HL-60/S4 treated with retinoic acid at 250 ng/mL for 4 days and 3 days (cell line): ENCODE results near the gene TMEM163.
"Not testable (repeated sequence)": the region's sequence is repeated elsewhere in the genome, so short reads cannot be mapped to it uniquely, and the experiment has no call there.

Experiments used
- in situ Hi-C: fragments of 300-500 bp; cut with MboI; formaldehyde crosslinking; loops from 2 replicates; pipeline ENCODE4 v1.7.0; 2022; ENCODE audit warnings: low sequenced_read_pairs

TMEM163 gene

DNA sequence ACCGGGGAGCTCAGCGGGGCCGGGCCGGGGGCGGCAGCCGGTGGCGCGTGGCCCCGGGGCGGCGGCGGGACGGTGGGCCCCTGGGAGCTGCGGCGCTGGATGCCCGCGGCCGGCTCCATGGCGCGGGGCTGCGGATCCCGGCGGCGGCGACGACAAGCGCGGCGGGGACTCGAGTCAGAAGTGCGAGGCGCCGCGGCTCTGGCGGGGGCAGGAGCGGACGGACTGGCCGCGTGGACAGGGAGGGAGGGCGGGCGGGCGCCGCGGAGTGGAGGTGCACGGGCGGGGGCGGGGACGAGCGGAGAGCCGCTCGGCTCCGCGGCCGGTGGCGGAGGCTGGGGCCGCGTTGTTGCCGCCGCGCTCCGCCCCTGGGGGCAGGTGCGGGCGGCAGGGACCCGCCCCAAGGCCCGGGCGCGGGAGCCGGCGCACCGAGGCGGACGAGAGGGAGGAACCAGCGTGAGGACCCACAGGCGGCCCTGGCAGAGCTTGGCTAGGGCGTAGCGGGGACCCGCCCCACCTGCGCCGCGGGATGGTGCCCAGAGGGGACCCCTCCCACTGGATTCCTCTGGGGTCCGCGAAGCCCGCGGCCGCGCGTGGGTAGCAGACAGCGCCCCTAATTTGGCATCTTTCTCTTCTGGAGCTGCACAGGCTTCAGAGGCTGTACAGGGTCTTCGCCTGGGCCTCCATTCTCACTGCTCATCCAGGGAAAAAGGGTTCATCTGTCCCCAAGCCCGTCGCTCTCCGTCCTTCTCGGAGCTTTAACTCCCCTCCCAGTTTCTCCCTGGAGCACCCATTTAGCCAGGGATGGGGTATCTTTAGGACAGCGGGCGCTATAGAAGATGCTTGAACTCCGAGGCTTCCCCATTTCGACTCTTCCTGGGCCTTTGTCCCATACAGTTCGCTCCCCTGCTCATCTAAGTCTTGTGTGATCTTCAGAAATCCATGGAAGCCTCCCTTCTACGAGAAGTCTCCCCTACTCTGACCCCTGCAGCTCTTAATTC lies at the start of gene TMEM163:
TSS of gene TMEM163 (minus strand) at position 184 of the 998 bp plus-strand sequence.
- in situ Hi-C loops: no loop called here

DNA sequence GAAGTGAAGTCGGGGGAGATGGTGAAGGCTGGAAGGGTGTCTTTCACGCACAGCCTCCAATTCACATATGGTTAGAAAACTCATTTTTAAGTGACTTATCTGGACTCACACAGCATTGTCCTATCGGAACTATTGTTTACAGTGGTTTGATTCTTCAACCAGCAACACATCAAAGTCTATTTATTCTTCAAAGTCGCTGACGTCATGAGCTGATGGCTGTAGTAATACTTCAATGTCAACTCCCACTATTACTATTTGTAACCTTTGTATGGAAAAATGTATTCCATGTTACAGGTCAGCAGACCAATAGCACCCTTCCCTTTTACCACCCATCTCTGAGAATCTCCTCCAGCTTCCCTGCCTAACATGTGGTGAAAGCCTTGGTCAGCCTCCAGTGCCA lies 47.8 kb upstream of the TMEM163 start:
- in situ Hi-C loops: no loop called here

DNA sequence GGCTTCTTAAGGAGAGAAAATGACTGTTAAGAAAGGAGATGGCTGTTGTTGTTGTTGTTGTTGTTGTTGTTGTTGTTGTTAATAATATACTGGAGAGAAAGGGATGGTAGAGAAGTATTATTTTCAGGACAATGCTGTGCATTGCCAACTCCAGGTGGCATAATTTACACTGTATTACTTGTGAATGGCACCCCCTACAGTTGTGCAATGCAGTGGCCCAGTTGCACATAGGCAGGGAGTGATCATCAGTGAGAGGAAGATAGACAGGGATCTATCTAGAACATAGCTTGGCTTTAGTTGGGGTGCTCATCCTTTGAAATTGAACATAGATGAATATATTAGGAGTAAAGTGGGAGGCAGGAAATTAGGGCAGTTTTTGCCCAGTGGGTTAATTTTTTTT lies 47.2 kb upstream of the TMEM163 start:
- in situ Hi-C loops: no loop called here

DNA sequence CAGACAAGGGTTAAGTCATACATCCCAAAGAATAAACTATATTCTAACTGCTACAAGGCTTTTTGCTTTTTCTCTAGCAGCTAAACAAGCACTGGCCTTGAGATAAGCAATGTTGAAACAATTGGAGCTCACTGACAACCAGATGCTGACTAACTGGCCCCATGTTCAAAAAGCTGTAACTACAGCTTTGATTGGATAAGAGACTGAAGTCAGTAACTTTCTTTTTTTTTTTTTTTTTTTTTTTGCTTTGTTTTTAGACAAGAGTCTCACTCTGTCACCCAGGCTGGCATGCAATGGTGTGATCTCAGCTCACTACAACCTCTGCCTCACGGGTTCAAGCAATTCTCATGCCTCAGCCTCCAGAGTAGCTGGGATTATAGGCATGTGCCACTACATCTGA lies 45.4 kb upstream of the TMEM163 start:
- in situ Hi-C loops: no loop called here

DNA sequence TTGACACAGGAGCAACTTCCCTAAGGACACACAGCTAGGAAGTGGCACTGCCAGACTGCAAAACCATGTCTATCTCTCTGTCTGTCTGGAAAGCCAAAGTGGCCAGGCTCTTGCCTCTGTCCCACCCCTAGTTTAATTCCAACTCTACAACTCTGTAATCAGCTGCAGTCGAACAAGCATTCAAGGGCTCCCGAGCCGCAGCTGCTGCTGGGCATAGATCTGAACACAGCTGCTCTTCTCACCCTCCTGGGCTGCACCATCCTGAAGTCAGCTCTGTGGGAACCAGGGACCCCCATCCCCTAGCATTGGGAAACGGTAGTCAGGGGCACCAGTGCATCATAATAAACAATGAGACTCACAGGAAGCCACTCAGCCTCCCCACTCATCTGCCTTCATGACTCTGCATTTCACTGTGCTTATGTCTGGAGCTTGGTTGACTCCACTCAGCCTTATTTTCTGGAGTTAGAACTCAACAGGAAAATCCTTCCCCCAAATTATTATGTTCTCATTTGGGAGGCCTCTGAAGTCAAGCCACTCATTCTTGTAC lies 44.4 kb upstream of the TMEM163 start:
- in situ Hi-C loops: no loop called here

DNA sequence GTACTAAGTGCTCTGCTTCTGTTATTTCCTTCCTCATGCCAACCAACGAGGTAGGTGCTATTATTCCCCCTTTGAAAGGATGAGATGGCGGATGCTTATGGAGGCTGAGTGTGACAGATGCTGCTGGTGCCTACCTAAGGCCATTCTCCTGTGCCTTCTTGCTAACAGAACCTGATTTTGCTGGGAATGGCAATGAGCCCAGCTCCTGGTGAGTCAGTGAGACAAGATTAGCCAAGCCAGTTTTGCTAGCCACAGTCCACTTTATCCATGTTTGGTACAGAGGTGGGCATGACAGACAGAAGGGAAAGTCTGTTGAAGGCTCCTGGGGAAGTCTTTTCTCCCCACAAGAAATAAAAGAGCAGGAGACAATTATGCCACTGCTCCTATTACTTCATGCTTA lies 43.7 kb upstream of the TMEM163 start:
- in situ Hi-C loops: no loop called here

DNA sequence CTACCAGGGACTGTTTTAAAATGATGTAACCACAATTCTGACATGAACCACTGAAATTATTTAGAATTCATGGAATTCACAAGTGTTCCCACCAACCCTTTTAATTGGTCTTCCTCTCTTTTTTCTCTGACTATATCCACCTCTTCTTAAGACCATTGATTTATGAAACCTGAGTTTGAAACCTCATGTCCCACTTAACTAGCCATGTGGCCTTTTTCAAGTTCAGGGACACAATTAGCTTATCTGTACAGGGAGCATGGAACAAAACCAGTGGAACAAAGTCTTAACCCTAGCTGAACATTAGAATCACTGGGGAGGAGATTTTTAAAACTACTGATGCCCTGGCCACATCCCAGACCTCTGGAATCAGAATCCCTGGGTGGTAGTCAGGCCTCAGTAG lies 41.6 kb upstream of the TMEM163 start:
- in situ Hi-C loops: no loop called here

DNA sequence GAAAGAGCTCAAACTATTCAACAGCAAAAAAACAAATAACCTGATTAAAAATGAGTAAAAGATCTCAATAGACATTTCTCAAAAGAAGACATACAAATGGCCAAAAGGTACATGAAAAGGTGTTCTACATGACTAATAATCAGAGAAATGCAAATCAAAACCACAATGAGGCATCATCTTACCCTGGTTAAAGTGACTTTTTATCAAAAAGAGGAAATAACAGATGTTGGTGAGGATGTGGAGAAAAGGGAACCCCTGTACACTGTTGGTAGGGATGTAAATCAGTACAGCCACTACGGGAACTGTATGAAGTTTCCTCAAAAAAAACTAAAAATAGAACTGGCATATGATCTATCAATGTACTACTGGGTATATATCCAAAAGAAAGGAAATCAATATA lies 39.8 kb upstream of the TMEM163 start:
- in situ Hi-C loops: no loop called here

DNA sequence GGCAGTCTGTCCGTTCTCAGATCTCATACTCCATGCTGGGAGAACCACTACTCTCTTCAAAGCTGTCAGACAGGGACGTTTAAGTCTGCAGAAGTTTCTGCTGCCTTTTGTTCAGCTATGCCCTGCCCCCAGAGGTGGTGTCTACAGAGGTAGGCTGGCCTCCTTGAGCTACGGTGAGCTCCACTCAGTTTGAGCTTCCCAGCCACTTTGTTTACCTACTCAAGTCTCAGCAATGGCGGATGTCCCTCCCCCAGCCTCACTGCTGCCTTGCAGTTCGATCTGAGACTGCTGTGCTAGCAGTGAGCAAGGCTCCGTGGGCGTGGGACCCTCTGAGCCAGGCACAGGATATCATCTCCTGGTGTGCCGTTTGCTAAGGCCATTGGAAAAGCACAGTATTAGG lies 33.2 kb upstream of the TMEM163 start:
- in situ Hi-C loops: not testable (repeated sequence)

DNA sequence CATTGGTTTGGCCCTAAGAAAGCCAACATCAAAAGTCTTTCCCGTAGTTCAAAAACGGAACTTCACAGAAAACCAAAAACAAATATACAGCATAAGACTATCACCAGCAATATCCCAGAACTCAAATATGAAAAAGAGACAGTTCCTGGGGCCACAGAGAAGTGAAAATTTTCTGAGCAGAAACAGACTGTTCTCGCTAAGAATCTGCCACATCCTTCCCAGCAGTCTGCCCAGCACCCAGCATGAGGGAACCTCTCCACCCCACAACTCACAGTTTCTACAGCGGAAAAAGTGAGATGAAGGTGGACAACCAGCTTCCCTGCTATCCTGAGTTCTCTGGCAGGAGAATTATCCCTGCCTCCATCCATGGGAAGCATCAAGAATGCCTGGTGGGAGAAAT lies 26.7 kb upstream of the TMEM163 start:
- in situ Hi-C loops: no loop called here

DNA sequence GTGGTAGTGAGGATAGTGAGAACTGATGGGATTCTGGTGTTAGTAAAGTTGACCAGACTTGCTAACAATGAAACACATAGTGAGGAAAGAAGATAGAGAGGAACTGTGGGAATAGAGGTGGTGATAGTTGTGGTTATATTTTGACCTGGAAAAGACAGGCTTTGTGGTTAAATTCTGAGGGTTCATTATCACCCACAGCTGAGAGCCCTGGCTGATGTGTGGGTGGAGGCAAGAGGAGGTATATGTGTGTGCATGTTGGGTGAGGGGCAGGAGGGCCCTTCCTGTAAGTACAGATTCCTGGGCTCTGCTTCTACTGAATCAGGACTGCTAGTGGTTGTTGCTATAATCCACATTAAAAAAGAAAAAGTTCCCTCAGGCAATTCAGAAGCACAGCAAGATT lies 26.2 kb upstream of the TMEM163 start:
- in situ Hi-C loops: no loop called here

DNA sequence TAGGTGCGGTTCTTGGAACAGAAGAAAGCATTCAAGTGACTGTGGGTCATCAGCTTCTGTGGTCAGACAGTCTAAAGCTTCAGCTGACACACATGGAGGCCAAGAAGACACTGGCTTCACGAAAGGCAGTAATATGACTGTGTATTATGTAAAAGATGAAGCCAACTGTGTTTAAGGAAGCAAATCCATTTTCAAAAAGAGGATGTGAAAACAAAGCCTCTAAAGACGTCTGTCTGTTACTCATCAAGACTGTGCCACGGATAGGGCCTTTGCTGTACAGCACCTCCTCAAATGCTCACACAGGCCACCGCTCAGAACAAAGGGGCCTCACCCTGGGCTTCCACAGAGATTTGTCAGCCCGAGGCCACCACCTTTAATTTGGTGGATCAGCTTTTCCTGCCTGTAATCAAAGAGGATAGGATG lies 21.1 kb upstream of the TMEM163 start:
- in situ Hi-C loops: no loop called here

DNA sequence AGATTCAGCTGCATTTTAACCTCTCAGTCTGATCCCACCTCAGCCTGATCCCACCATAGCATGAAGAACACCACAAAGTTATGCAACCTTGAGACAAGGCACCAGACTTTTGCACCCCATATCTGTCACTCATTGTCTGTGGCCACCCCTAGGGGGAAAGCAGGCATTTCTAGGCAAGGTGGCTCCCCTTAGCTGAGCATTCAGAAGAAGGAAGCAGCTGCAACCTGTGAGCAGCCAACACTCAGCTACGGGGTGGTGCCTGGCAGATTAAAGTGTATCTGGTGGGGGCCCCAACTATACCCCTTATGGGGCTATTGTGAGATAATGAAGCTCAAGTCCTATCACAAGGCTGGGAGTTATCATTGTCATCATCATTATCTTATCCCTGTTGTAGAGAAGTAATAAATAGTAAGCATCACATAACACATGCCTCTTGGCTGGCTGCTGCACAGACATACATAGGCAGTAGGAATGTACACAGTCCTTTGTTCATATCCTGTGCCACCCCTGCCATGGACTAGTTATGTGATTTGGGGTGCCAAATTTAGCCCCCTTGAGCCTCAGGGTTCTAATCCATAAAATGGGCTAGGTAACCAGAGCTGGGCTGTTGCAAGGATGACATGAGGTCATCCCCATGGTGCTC lies 20.6 kb upstream of the TMEM163 start:
- in situ Hi-C loops: no loop called here

DNA sequence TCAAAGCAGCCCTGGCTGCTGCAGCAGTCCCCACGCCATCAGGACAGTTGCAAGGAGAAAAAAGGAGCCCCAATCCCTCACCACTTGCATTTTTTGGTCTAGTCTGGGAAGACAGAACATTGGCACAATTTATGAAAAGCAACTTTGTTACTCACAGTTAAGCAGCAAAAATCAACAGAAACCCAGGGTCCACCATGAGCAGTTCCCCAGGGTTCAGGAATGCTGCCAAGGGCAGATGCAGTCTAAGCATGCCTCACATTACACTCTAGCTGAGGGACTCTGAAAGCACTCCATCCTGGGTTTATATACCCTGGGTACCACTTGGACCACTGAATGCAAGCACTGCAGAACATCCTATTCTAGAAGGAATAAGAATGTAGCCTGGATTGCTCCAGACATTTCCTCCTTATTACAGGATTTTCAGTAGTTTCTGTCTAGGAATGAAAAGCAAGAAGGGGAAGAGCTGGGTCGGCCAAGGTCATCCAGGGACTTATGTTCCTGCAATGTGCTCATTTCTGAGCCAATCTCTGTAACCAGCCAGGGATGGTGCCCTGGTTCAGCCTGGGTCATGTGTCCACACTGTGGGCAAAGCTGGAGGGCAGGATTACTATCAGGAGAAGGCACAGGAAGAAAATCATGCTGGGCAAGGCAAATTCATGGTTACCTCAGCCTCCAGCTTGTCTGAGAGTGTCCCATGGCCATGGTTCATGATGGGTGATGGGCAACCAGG lies 19.5 kb upstream of the TMEM163 start:
- in situ Hi-C loops: no loop called here

DNA sequence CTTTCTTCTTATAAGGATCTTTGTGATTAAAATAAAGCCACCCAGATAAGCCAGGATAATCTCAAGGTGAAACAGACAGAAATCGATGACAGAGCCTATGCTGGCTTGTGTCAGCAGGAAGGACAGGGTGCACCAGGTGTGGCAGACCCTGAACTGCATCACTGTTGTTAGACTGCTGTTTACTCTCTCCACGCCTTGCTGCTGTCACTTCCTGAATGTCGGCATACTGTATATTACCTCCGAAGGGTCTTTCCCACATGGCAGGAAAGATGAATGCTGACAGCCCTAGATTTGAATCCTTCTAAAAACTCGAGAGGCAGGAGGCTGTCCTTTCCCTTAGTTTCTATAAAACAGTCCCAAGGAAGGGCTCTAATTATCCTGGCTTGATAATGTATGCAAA lies 18.9 kb upstream of the TMEM163 start:
- in situ Hi-C loops: no loop called here

DNA sequence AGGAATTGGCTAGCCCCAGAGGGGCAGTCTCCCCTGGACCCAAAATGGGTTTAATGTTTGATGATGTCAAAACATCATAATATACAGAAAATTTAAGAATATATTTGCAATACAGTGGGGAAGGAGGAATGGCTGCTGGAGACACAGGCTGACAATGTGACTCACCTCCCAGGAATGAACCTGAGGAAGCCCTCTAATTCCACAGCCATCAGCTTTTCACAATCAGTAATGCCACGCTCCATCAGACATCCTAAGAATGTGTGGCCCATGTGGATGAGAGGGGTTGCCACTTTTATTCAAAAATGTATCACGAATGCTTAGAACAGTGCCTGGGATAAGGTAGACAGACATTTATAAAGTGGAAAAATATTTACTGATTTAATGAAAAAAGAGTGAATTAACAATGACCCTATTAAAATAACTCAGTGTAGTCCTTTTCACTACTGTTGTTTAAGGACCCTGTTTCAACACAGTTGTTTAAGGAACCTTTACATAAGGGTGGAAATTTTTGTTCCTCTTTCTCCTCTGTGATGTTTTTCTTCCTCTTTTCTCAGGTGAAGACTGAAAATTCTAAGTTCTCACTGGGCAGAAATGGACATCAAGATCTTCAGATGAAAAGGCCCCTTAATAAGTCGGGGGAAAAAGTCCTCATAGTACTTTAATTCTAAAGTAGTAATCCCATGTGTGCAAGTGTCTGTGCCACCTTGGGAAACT lies 17.5 kb upstream of the TMEM163 start:
- in situ Hi-C loops: no loop called here

DNA sequence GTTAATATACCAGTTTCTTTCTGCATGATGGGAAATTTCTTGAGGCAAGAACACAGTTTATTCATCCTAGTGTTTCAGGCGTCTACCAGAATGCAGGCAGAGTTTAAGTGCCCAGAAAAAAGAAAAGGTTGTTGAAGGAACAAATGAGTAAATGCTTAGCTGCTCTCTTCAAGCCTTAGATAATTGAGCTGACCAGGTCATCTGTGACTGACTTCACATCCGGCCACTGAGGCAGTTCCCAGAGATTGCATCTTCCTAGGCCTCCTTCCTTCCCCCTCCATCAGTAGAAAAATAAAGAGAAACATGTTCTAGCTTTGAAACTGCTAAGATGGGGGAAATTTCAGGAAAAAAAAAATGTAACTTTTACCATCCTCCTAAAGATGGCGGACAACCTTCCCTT lies 9.4 kb upstream of the TMEM163 start:
- in situ Hi-C loops: no loop called here

DNA sequence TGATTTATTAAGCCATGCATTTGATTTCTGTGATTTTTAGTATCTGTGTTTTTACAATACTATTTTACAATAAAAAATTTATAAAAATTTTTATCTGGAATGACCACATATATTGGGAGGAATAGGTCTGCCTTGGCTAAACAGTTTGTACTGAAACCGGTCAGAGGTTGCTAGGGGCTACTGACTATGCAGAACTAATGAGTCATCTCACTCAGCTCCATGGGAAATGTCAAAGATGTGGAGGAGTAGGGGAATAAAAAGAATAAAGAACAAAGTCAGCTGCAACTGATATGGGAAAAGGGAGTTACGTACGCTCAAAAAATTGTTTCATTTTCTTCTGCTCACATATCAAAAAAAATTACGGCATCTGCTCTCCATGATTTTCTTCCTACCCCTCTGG lies 8.6 kb upstream of the TMEM163 start:
- in situ Hi-C loops: no loop called here

DNA sequence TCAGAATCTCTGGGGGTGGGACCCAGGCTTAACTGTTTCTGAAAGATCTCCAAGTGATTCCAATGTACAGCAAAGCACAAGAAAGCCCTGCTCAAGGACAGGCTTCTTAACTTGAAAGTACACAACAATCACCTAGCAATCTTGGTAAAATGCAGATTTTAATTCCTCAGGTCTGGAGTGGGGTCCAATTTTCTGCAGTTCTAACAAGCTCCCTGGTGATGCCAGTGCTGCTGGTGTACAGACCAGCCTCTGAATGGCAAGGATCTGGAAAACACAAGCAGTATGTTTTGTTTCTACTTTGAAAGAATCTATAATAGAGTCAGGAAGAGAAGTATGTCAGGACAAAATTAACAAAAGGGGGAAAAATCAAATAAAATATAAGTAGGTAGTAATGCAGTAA lies 7.8 kb upstream of the TMEM163 start:
- in situ Hi-C loops: no loop called here

DNA sequence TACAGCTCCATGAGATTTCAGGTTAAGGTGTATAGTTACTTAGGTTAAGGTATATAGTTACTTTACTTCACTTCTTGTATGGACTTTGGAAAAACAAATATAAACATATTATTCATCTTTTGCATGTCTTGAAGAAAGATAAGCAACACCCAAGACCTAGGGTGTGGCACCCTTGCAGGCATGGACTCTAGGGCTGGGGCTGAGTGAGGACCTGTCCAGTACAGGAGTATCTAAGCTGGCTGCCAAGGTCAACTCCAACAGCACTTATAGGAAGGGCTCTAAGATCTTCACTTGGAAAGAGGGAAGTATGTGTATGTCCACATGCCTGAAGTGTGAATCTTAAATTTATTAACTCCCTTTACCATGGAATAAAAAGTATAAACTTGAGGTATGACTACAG lies 7.1 kb upstream of the TMEM163 start:
- in situ Hi-C loops: no loop called here

DNA sequence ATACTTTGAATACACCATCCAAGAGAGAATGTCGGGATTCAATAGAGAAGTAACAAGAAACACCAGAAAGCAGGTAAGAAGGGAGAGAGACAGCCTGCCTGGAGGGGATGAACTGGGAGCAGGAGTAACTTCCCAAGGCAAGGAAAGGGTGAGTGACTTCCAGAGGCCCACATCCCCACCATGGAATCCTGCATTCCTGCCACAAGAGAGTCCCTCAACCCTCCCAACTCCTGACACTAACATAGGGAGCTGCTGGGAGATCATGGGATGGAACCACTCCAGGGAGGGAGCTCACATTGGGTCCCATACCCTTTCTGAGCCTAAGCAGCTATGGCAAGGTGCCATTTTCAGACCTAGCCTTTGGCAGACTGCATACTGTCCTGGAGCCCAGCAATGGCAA lies 5.5 kb upstream of the TMEM163 start:
- in situ Hi-C loops: no loop called here
